Endothelial cell of hepatic sinusoid (primary cell): ENCODE measurements around the gene ELAVL1.
"Not testable (repeated sequence)": the region's sequence is repeated elsewhere in the genome, so short reads cannot be mapped to it uniquely, and the experiment has no call there.

Source experiments
- in situ Hi-C: cut with HindIII; loops from 2 replicates; pipeline ENCODE4 v1.10.0; 2017; ENCODE audit warnings: low sequenced_read_pairs

ELAVL1 gene

DNA sequence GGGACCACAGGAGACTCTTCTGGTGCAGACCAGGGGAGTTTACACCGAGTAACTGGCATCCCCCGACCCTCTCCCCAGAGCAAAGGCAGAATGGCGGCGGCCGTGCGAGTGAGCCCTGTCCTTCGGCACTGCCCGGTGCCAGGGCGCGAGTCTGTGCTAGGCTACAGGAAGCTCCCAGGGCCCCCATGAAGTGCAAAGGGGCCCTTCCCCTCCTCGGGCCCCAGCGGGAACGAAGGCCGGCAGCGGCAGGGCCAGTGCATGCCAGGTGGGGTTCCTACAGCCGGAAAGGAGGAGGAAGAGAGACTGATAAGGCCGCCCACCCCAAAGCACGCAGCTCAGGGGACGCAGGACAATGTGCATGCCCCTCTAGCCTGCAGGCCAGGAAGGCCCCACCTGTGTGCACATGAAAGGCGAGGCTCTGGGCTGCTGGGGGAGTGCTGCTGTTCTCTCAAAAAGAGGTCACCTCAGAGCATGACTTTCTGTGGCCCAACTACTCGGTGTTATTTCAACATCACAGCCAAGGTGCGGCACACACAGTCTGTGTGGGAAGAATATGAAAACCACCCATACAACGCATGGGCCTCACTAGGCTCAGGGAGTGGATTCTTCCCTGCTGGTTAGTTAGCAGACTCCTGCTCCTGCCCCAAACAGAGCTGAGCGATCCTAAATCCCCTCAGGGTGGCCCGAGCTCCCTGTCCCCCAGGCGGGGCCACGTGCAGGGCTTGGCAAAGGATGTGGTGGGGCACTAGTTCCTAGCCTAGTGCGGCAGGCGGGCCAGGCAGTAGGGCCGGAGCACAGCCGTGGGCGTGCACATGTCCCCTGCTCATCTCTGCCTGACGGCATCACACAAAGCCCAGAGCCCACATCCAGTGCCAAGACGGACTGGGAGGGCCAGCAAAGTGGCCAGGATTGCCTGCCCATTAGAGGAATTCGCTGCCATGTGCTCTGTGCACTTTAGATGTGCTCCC lies 33.6 kb downstream of the ELAVL1 start:
- in situ Hi-C loops, result no loop called here

DNA sequence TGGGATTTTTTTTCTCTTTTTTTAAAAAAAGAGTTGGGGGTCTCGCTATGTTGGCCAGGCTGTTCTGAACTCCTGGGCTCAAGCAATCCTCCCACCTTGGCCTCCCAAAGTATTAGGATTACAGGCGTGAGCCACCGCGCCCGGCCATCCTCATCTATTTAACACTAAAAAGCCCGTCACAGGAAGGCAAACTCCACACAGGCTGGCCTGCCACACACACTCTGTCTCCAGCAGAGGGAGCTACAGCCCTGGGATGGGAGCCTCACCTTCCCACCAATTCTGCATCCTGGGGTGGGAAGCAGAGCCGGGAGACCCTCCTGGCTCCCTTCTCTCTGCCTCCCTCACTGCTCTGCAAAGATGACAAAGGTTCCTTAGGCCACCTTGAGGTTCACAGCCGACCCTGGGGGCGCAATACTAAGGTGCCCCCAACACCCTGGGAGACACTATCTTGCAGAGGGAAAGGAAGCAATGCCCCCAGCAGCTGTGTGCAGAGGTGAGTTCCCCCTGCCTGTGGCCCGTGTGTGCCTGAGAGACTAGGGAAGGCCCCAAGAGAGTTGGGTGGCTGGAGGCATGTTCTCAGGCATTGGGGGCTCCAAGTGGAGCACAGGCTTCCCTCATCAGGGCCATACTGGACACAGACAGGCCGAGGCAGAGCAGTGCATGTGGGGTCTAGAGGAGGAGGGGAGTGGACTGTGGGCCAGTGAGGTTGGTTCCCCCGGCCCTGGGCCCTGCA lies 34.6 kb downstream of the ELAVL1 start:
- in situ Hi-C loops, result no loop called here

DNA sequence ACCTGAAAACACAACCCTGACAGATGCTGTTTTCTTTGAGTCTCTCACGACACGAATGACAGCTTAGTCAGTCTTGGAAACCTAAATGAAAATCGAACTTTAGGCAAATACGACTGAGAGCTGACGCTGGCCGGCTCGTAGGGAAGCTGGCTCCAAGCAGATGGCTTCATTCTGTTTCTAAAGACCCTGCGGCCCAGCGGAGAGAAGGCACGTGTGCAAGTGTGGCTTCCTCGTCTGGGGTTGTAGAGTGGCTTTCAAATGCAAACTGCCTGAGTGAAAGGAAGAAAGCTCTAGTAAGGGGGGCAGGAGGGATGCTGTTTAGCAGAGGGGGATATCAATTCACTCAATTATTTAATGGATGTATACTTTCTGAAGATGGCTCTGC lies 35.9 kb downstream of the ELAVL1 start:
- in situ Hi-C loops, result loop anchor here (5.0 kb wide), 1 partner anchor 93 kb away; no protein-coding TSS in a partner anchor

DNA sequence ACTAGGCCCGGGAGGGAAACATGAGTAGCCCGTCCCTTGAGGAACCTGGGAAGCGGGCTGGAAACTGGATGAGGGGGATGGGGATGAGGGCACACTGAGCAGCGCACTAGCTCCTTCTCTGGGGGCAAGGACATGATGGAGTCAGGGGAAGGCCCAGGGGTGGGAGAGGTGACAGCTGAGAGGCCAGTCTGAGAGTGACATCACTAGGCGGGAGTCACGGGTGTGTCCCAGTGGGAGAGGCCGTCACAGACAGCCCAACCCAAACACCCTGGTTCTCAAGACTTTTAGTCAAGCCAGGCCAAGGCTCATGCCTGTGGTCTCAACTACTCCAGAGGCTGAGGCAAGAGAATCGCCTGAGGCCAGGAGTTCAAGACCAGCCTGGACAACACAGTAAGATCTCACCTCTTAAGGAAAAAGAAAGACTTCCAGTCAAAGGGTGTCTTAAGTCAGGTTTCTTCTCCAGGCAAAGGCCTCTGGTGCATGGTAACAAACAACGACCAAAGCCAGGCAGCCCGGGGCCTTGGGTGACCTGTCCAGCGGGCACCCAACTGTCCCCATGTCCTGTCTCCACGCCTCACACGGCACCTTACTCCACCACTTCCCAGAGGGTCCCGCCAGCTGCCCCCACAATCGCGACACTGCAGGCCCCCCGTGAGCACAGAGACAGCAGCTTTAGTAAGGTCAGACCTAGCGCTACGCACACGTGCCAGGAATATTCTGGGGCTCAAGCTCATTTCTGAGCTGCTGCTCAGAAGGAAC lies 36.5 kb downstream of the ELAVL1 start:
- in situ Hi-C loops, result loop anchor here (5.0 kb wide), 1 partner anchor 93 kb away; no protein-coding TSS in a partner anchor

DNA sequence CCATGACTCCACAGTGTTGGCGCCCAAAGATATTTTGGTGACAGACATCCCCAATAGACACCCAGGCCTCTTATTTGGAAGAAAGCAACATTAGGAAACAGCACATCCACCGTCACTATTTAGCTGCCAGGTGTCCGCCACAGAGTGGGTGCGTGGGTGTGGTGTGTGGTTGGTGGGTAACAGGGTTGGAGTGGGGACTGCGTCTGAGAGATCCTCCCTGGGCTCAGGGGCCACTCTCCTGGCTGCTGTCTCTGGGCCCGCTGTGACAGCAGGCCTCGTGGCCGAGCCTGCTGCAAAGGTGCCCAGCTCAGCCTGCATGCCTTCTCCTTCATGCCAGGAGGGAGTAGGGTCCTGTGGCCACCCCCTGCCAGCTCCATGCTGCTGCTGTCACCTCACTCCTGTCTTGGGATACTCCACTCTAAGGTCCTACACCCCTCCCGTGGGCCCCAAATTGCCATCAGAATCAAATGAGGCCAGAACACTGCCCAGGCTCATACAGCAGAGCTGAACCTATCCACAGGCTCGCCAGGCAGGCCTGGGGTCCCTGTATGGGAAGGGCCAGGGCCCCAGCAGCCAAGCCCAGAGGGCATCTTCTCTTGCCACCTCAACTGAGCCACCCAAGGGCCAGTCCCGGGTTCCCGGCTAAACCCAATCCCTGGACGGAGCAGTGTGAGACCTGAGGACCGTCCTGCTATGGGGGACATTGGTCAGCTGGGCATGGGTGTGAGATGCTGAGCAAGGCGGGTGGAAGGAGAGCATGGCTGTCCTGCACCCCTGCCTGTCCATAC lies 37.2 kb downstream of the ELAVL1 start:
- in situ Hi-C loops, result loop anchor here (5.0 kb wide), 1 partner anchor 94 kb away; no protein-coding TSS in a partner anchor

DNA sequence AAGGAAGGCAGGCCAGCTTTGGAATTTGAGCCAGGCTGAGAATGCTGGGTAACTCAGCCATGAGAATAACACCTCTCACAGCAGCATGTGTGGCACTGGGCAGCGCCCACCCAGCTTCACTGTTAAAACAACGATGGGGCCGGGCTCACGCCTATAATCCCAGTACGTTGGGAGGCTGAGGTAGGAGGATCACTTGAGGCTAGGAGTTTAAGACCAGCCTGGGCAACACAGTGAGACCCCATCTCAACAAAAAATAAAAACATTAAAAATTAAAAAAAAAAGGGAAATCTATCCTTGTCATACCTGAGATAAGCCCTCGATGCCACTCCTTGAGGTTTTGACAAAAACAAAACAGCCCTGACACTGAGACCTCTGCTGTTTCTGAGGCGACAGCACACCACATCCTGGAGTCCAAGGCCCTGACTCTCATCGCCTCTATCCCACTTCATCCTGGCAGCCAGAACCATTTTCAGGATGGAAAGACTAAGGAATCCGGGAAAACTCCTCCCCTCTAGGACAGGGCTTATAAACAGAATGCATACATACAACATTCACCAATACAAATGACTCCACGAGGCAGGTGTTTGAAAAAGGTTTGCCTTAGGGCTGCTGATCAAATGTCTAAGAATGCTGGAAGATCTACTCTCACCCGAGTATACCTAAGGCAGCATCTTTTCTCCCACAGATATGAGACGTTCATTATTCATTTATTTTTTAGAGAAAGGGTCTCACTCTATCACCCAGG lies 39.3 kb downstream of the ELAVL1 start:
- in situ Hi-C loops, result loop anchor here (5.0 kb wide), 1 partner anchor 96 kb away; no protein-coding TSS in a partner anchor

DNA sequence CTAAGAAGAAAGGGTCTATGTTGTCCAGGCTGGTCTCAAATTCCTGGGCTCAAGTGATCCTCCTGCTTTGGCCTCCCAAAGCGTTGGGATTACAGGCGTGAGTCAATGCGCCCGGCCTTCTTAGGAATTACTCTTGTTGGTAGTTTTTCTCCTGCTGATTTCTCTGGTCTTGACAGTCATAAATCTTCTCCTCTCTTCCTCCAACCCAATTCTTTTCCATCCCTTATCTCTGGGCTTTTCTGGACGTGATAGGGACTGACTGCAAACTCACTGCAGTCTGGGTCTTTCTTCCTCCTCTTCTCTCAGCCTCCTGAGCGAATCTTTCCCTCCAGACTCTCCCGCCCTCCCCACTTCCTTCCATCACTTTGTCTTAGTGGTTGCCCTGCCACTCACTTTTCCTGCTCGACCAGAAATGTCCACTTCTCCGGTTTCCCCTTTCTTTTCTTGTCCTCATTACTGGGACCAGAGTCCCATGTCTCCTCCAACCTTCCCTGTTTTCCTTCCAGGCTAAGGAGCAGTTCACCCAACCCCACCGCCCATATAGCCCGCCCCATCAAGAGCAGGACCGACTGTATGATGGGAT lies 40.1 kb downstream of the ELAVL1 start:
- in situ Hi-C loops, result loop anchor here (5.0 kb wide), 1 partner anchor 97 kb away; no protein-coding TSS in a partner anchor

DNA sequence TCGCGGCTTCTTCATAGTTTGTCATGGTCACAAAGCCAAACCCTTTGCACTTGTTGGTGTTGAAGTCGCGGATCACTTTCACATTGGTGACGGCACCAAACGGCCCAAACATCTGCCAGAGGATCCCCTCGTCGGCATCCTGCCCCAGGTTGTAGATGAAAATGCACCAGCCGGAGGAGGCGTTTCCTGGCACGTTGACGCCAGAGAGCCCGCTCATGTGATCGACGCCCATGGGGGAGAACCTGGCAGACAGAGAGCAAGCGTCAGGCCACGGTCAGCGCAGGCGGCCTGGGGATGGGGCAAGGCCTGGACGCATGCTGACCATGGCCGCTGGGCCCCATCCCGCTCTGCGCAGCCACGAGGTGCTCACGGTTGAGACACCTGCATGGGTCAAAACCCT lies 41.9 kb downstream of the ELAVL1 start:
- in situ Hi-C loops, result no loop called here

DNA sequence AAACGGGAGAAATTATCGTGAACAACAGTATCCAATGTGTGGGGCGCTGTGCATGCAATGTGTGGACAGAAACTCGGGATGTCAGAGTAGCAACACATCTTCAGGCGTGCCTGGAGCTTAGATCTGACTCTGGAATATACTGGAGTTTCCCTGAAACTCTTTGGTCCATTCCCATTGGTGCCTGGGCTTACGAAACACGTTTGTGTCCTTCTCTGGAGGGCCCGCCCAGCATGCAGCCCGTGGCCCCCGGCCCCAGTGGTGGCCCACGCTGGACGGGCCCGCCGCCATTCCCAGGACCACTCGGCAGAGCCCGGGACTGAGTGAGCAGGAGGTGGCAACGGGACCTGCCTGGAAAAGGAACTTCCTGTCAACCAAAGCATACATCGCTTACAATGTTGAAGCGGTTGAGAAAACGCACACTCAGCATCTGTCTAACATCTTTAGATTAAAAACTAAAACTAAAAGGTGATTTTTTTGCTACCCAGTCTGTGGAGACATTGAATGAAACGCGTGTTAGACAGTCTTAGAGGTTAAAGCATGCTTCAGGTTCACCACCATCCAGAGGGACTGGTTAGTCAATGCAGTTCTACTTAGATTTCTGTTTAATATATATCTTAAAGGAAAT lies 42.7 kb downstream of the ELAVL1 start:
- in situ Hi-C loops, result no loop called here

DNA sequence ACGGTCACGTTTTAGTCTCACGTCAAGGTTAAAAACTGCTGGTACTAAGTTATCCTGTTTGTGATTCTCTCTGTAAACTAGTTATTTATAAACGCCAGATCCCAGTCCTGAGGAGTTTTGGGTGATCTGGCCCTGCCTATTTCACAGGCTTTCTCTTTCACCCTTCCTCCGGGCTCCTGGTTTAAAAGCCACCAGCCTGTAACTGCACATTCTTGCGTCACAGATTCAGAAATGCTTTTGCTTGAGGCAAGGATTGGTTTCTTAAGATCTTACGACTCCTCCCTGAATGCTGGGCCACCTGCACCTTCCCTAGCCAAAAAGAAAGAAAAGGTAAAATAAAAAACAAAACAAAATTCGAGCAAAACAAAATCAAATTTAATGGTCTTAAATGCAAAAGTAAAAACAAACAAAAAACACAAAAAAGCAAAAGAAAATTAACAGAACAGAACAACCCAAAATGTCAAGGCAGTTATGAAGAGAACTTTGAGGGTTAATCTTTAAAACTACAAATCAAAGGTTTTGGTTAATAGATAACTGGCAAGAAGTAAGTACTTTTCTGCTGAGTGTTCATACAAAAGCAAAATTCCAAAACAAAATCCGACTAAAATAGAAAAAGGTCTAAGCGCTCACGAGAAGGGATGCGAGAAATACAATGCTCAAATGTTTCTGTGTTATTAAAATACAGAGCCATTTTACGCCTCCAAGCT lies 43.4 kb downstream of the ELAVL1 start:
- in situ Hi-C loops, result no loop called here

DNA sequence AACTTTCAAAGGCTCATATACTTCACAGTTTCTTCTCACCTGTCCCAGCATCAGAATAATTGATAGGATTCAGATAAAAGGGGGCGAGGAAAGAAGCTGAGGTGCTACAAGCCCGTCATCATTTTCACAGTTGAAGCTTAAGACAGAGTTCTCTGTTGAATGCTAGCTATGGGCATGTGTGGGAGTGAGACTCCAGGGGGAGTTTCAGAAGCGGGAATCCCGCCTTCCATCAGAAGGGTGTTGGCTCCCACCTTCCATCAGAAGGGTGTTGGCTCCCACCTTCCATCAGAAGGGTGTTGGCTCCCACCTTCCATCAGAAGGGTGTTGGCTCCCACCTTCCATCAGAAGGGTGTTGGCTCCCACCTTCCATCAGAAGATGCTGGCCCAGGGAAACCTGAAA lies 44.4 kb downstream of the ELAVL1 start:
- in situ Hi-C loops, result not testable (repeated sequence)

DNA sequence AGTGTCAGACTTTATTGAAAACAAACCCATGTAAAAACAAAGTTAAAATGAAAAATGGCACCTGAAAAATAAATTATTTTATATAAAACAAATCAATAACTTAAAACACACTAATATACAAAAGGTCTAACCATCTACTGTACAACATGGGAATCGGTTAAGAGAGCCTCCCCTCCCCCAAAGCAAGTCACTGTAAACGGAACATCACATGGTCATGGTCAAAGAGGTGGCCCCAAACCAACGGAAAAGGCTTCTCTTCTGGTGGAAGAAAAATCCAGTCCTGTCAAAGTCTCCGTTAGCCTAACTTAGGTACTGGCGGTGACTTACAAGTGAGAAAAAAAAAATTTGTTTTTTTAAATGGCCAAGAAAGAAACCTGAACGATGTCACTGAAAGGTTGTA lies 46.2 kb downstream of the ELAVL1 start:
- in situ Hi-C loops, result no loop called here

DNA sequence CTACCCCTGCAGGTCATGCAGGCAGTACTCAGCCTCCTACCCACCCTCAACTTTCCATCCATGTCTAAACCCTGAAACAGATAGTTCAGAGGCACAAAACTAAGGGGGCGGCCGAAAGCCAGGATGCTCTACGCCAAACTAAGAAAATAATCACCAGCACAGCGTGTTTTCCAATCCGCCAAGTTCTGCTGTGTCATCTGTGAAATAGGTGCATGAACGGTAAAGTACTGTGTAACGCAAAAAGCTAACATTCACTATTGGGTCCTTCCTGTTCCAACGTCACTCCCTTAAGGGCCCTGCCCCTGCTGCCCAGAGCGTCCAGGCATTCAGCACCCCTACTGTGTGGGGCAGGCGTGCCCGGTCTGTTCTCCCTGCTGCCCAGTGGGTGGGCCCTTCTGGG lies 49.7 kb downstream of the ELAVL1 start:
- in situ Hi-C loops, result no loop called here

DNA sequence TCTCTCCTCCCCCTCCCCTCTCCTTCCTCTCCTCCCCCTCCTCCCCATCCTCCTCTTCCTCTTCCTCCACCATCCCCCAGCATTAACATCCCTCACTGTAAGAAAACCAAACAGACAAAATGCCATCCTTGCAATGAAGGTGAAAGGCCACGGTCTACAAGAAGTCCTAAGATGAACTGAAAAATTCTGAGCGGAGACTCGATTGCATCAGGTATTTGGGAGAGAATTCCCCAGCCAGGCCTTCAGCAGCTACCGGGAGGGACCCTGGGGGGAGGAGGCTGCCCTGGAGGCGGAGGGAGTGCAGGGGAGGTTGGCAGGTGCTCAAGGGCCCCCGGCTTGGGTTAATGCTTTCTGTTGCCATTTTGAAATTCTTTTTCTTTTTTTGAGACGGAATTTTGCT lies 51.9 kb downstream of the ELAVL1 start:
- in situ Hi-C loops, result no loop called here

DNA sequence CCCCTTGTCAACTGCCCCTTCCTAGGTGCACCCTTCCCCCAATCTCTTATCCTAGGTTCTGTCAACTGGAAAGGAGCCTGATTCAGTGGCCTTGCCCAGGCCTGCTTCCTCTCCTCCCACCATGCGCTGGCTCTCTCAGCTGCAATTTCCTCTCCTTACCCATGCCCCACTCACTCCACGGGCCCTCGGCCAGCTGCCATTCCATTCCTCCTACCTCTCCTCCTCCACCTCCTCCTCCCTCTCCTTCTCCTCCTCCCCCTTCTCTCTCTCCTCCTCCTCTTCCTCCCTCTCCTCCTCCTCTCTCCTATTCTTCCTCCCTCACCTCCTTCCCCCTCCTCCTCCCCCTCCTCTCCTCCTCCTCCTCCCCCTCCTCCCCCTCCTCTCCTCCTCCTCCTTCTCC lies 52.4 kb downstream of the ELAVL1 start:
- in situ Hi-C loops, result no loop called here

DNA sequence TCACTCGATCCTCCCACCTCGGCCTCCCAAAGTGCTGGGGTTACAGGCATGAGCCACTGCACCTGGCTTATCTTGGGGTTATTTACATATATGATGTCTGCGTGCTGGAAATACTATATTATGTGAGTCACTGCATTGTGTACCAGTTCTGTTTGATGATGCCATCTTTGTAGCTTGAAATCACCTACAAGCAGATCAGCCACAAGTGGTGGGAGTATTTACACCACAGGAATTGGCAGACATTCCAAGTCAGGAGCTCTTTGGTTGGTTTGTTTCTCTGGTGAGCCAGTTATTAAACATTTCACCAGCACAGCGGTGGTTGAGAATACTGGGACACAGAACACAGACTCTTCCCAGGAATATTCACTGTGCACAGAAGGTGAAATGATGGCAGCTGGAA lies 57.5 kb downstream of the ELAVL1 start:
- in situ Hi-C loops, result no loop called here

DNA sequence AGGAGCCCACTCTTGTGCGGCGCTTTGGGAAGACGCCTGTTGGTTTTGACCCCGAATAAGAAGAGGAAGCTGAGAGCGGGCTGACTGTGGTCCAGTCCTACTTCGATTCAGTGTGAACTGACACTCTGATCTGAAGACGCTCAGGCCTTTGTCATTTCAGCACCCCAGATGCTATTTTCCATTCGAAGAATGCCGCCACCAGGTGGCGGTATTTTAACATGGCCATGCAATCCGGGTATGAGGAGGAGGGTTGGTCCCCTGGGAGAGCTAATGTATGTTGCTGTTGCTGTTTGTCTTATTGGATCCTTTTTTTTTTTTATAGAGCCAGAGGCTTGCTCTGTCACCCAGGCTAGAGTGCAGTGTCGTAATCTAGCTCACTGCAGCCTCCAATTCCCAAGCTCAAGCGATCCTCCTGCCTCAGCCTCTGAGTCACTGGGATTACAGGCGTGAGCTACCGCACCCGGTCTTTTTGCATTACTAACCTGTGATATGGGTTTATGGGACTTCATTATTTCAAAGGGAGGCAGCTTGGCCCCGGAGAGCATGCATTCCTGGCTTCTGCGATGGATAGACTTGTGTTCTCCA lies 61.2 kb downstream of the ELAVL1 start:
- in situ Hi-C loops, result loop anchor here (5.0 kb wide), 1 partner anchor 53 kb away; no protein-coding TSS in a partner anchor
